Prostate gland (tissue), 2 donors: Measurements from ENCODE around the gene PNMA1.

Source experiments
- POLR2A ChIP-seq: fragments of 450-650 bp; IDR thresholded peaks from one replicate; pipeline ENCODE4 v1.6.1; 2016; ENCODE audit warnings: antibody characterized with exemption, mild to moderate bottlenecking
- POLR2AphosphoS5 ChIP-seq: sonication (generic); formaldehyde crosslinking; IDR thresholded peaks from one replicate; pipeline ENCODE4 v1.6.1; 2017; ENCODE audit warnings: antibody characterized with exemption
- TF ChIP-seq, protein P1 (sequence below), 4 experiments: fragments of 200-600 bp in 2 of 4; fragments of 450-650 bp in 2 of 4; sonication (generic) in 2 of 4; IDR thresholded peaks; 1 replicate in 3 of 4; 2 replicates in 1 of 4; pipeline ENCODE4 v1.5.1; 2016 to 2019; ENCODE audit warnings: antibody characterized with exemption in 4 of 4, mild to moderate bottlenecking in 2 of 4, moderate library complexity in 2 of 4

DNA sequence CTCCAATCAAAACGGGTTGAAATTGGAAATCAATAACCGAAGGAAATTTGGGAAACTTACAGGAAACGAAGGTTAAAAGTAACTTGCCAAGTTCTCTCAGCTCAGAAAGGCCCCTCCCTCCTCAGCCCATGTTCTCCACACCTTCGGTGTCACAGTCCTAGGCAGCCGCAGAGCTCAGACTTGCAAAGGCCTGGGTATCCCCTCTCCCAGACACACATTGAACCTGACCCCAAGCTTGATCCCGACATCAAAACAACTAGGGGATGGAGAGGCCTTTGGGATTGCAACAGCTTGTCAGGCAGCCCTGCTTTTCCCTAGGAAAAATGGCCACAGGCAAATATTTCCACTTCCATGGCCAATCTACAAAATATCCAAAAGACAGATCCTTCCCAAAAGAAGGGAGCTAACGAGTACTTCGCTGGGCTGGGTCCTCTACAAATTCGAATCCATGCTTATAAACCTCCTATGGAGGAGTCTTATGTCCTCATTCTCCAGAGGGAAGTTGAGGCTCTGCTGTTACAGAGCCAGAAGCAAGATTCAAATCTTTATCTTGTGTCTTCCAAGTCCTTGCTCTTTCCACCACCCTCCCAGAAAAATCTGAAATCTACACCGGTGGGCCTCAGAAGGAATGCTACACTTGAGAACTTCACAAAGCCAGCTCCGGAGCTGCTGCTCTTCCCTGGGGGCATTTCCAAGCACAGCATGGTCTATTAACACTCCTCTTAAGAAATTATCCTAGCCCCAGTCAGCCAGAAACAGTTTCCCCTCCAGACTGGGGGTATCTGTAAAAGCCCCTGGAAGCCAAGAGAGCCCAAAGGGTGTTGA is 35.7 kb upstream of the PNMA1 start:
- TF ChIP-seq, protein P1, sequence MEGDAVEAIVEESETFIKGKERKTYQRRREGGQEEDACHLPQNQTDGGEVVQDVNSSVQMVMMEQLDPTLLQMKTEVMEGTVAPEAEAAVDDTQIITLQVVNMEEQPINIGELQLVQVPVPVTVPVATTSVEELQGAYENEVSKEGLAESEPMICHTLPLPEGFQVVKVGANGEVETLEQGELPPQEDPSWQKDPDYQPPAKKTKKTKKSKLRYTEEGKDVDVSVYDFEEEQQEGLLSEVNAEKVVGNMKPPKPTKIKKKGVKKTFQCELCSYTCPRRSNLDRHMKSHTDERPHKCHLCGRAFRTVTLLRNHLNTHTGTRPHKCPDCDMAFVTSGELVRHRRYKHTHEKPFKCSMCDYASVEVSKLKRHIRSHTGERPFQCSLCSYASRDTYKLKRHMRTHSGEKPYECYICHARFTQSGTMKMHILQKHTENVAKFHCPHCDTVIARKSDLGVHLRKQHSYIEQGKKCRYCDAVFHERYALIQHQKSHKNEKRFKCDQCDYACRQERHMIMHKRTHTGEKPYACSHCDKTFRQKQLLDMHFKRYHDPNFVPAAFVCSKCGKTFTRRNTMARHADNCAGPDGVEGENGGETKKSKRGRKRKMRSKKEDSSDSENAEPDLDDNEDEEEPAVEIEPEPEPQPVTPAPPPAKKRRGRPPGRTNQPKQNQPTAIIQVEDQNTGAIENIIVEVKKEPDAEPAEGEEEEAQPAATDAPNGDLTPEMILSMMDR (IDR thresholded peaks at IDR 0.05): no peak
- TF ChIP-seq POLR2A (no peak), POLR2AphosphoS5 (no peak)
